GM18870 (cell line): ENCODE measurements around the gene HPSE.
"Not testable (repeated sequence)": the region's sequence is repeated elsewhere in the genome, so short reads cannot be mapped to it uniquely, and the experiment has no call there.

Experiments used
- ATAC-seq: cut with Tn5 transposase; IDR thresholded peaks from one replicate; pipeline ENCODE4 v1.9.1; 2021; ENCODE audit warnings: moderate library complexity; ENCODE audit not compliant: unreplicated experiment

HPSE gene

GRCh38 chr4:83335701-83336100 lies 1.1 kb upstream of the HPSE start:
- no peak for ATAC-seq

DNA sequence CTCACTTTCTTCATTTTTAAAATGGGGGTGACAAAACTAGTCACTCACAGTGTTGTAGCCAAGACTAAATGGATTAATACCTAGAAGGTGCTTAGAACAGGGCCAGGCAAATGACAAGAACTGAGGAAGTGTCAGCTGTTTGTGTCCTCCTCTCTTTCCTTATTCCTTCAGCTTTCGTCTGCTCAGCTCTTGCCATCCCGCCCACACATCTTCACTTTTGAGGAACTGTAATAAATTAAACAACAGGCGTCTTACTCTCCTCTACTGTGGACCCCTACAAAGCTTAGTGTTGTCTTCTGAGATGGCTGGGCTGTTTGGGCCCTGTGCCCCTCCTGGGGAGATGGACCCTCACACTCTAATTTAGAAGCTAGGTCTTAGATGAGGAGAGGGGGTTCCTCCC lies 2.7 kb downstream of the HPSE start:
- ATAC-seq, result no peak

DNA sequence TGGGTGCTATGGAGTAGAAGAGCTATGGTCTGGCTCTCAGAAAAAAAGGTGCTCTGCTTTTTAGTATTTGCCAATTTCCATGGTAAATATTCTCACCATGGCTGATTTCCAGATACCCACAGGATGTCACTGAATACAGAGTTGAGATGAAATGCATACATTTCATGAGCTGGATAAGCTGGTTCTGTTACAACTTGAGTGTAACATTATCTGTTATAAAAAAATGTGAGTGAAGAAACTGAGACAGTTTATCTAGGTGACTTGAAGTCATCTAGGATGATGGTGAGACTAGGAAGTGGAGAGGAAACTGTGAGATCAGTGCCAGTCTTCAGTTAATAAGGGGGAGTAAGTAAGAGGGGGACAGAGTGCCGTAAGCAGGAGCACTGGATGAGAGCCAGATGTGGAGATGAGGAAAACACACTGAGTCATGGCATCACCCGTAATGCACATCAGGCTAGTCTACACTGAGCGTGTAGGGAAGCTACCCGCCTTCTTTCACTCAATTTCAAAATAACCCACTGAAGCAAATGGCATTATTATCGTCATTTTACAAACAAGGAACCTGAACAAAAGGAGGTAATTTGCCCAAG lies 5.0 kb downstream of the HPSE start:
- no peak for ATAC-seq

DNA sequence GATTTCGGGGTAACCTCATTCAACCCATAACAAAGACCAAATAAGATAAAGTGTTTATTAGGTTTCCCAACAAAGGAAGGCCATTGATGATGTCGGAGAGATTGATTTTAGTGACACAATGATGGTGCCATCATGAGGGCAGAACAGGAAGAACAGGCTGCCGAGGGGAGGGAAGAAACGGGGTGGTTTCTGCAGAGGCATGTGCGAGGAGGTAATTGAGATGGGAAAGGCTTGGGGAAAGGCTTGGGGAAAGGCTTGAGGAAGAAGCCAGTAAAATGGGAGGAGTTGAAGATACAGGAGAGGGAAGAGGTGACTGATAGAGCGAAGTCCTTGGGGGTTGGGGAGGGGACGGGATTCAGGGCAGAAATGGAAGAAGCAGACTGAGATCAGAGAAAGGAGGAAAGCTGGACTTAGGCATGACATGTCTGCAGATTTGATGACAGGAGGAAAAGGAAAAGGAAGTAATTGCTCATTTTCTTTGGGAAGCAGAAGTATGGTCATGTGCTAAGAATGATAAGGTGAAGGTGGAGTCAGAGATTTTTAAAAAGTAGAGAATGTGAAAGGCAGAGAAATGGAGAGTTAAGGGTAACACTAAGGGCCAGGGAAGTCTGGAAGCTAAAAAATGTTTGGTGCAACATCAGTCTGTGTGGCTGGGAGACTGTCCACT lies 6.0 kb downstream of the HPSE start:
- no peak for ATAC-seq

DNA sequence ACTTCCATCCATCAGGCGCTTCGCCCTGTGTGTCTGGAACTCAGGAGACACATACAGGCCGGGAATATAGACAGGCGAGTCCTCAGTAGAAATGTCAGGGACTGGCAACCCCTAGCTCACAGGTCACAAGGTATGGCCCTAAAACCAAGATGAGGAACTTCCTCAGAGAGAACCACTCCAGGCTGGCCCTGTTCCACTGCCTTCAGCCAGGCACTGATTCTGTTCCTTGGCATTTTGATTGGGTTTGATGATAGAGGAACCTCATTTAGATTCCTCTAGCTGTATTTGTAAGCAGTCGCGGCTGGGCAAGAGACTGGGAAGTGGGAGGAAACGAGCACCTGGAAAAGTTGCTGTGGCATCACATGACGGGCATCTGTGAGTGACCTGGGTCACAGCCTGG lies 8.1 kb downstream of the HPSE start:
- no peak for ATAC-seq

DNA sequence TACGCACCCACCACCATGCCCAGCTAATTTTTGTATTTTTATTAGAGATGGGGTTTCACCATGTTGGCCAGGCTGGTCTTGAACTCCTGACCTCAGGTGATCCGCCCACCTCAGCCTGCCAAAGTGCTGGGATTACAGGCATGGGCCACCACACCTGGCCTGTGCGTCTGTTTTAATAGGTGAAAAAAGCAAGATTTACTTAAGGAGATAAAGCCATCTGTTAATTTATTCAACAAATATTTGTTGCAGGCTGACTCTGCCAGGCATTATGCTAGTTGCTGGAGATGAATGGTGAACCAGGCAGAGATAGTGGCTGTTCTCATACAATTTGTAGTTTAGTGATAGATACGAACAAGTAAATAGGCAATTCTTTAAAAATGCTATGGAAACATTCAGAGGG lies 9.3 kb downstream of the HPSE start:
- not testable (repeated sequence) for ATAC-seq

DNA sequence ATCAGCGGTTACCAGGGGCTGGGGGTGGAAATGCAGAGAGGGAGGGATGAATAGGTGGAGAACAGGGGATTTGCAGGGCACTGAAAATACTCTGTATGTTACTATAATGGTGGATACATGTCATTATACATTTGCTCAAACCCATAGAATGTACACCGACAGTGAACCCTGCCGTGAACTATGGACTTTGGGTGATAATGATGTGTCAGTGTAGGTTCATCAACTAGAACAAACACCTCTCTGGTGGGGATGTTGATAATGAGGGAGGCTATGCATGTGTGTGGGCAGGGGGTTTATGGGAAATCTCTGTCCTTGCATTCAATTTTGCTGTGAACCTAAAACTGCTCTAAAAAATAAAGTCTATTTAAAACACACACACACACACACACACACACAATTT lies 11.5 kb downstream of the HPSE start:
- no peak for ATAC-seq

DNA sequence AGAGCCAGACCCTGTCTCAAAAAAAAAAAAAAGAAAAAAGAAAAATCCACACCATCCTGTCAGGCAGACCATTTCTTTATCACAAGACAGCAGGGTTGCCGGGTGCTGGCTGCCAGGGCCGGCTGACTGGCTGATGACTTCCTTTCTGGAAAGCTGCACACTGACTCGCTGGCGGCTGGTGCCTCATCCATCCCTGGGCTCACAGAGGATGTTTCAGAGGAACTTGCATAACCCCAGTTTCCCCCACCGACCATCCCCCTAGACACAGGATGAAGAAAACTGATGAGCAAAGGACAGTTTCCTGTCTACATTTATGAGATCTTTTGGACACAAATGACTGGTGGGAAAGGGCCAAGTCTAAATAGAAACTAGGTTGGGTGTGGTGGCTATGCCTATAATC lies 14.1 kb downstream of the HPSE start:
- no peak for ATAC-seq

DNA sequence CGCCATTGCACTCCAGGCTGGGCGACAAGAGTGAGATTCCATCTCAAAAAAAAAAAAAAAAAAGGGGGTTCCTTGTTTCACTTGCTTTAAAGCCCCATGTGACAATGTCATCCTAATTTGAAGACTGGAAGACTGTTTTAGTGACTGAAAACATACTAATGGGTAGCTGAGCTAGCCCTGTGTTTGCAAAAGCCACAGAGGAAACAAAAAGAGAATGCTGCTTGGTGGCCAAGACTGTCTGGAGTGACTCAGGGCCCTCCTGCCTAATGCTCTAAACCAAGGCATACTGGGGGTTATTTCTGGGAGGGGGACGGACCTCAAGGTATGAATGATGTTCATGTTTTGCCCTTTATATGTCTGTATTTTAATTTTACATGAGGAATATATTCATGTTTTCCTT lies 16.0 kb downstream of the HPSE start:
- no peak for ATAC-seq

DNA sequence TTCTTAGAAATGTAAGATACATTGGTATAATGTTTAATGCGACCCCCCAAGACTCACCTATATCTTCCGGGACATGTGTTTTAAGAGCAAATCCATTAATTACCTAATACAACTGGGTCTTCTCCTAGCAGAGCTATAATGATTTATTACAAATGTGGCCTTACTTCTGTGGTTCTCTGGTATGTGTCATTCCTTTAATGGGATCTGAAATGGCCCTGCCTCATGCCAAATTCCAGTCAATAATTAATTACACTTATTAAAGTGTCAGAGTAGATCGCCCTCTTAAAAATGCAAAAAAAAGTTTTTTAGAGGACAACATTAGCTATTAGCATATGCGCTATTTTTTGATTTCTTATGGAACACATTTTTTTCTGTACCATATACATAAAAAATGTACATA lies 17.0 kb downstream of the HPSE start:
- ATAC-seq, result no peak

DNA sequence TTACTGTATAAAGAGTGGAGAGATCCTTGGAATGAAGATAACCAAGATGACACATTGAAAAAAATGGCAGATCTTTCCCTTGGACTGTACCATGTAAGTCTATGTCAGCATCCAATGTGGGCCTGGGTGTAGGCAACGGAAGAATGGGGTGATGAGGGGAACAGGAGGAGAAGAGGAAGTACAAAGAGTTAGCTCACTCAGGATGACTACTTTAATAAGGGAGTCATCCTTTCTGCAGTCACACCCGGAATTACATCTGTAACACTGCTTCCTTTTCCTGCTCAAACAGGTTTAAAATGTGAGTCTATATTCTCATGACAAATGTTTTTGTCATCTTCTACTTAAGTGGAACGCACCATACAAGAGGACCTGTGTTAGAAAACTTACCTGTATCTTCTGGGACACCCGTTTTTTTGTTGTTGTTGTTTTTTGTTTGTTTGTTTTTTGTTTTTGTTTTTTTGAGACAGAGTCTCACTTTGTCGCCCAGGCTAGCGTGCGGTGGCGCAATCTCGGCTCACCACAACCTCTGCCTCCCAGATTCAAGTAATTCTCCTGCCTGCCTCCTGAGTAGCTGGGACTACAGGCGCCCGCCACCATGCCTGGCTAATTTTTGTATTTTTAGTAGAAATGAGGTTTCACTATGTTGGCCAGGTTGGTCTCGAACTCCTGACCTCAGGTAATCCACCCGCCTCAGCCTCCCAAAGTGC lies 18.0 kb downstream of the HPSE start:
- ATAC-seq, result no peak

GRCh38 chr4:83315341-83315870 lies 19.2 kb downstream of the HPSE start:
- ATAC-seq, result no peak

GRCh38 chr4:83308672-83309071 lies 26.0 kb downstream of the HPSE start:
- no peak for ATAC-seq

DNA sequence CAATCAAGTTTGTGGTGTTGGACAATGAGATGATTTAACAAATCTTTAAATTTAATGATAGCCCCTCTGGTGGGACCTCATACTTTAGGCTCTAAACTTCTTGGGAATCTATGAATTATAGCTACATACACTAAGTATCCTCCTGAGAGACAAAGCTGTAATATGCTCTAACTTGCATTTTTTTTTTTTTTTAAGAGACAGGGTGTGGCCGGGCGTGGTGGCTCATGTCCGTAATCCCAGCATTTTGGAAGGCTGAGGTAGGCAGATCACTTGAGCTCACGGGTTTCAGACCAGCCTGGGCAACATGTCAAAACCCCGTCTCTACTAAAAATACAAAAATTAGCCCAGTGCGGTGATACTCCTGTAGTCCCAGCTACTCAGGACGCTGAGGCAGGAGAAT lies 26.7 kb downstream of the HPSE start:
- no peak for ATAC-seq

DNA sequence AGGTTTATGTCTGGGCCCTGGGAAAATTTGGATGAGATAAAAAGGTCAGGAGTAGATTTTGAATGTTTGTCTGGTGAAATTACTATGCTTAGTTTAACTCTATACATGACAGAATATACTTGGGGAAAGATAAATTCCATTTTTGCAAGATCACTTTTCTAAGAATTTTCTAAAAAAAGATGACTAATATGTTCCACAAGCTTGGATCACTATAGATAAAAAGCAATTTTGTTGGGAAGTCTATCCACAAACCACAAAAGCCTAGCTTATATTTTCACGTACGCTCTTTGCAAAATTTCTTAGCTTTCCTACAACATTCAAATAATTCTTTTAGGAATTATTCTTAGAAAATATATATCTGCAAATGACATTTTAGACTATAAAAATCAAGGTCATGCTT lies 29.5 kb downstream of the HPSE start:
- no peak for ATAC-seq

DNA sequence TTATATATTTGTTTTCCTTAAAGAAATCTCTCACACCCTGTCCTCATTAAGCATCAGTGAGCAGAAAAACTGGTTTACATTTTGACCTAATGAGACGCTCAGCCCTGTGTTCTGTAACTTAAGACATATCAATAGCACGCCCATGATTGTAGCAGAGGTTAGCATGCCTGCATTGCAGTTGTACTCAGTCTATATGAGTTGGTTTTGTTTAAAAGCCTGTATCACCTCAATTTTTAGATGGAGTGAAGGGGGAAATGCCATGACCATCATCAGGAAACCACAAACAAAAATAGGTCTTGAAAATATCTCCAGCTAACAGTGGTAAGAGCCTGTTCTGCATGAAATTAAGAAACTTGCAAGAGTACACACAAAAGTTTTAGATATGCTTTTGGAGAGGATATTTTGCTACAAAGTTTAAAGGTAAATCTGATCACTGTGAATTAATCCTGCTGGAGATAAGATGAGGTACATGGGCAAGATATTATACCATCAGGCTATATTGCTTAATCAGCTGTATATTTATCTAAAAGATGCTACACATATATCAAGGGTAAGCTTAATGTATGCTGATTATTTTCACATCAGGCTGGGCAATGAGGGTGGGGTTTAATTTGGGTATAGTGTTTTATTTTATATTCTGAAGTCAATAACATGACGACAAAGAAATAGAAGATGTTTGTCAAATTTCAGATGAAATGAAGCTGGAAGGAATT lies 36.9 kb downstream of the HPSE start:
- ATAC-seq, result no peak

DNA sequence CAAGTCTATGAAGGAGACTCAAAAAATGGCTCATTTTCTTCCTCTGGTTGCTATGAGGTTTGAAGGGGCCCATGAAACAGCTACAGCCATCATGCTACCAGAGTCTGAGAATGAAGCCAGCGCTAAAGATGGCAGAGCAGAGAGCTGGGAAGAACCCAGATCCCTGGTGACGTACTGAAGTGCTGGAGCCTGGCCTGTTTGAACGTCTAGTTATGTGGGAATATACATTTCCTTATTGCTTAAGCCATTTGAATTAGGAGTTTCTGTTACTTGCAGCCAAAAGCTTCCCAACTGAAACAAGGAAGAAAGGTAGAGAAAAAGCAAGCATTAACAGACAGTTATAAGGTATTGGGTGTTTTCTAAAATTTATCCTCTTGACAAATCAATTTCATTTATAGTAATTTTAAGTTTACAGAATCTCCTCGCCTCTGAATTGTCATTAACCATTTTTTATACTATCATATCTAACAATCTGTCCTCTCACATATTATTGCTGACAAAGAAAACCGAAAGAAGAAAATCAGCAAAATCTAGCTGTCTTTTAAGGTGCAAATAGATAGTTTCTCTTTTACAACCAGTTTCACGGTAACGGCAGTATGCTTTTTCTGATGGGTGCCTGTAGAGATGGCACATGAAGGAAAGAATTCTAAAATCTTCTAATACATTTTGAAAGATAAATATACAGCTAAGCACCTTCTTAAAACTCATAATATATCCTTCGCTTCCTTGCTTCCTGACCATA lies 41.2 kb downstream of the HPSE start:
- ATAC-seq, result no peak

GRCh38 chr4:83290059-83290774 lies 44.4 kb downstream of the HPSE start:
- ATAC-seq, result not testable (repeated sequence)

- not testable (repeated sequence) for ATAC-seq
Observed at GRCh38 chr4:83288381-83288780, 46.3 kb downstream of the HPSE start.

DNA sequence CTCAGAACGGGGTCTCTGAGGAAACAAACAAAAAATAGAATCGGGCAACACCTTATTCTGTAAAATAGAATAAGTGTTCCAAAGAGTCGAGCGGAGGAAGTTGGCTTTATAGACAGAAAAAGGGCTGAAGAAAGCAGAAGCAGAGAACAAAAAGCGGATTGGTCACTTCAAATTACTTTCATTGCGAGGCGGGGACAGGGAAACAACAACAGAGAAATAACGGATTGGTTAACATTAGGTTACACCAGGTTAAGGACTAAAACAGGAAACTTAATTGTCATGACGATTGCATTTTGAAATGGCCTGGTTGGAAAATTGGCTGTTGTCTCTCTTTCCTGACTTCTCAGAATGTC lies 49.6 kb downstream of the HPSE start:
- ATAC-seq, result peak; percentile 10
